Astrocyte (in vitro differentiated cells and primary cell): ENCODE results near the gene OTUB1. TPM values are rescaled to one million over a fixed set of nuclear protein-coding genes. Genes with fewer than 3 reads are reported as not detected.

Source experiments
- DNase-seq: peaks from one replicate; pipeline ENCODE4 v3.0.0-alpha.2; 2010; ENCODE audit warnings: low read depth
- FAIRE-seq: peaks from 2 replicates; lab custom pipeline; 2011; peaks lifted over from hg19 to GRCh38; lab: Jason Lieb, UNC
- H2AFZ ChIP-seq: 2 replicates; pipeline ENCODE4 v1.6.0; 2012; ENCODE audit warnings: low read depth, low read length, inconsistent platforms
- H3K27ac ChIP-seq: 2 replicates; pipeline ENCODE4 v1.5.1; 2011; ENCODE audit warnings: low read depth, low read length, inconsistent platforms
- H3K27me3 ChIP-seq: 2 replicates; pipeline ENCODE4 v1.6.0; 2011; ENCODE audit warnings: low read length, inconsistent platforms; ENCODE audit not compliant: insufficient read depth
- H3K36me3 ChIP-seq: 2 replicates; pipeline ENCODE4 v1.5.1; 2011; ENCODE audit warnings: low read length, inconsistent platforms; ENCODE audit not compliant: insufficient read depth
- H3K4me1 ChIP-seq: 2 replicates; pipeline ENCODE4 v1.5.1; 2011; ENCODE audit warnings: low read length, inconsistent platforms; ENCODE audit not compliant: insufficient read depth
- H3K4me2 ChIP-seq: 2 replicates; pipeline ENCODE4 v1.6.0; 2012; ENCODE audit warnings: low read length, inconsistent platforms
- H3K4me3 ChIP-seq: 2 replicates; pipeline ENCODE4 v1.5.1; 2011; ENCODE audit warnings: low read depth, mild to moderate bottlenecking, low read length, inconsistent platforms; ENCODE audit not compliant: insufficient read depth
- H3K79me2 ChIP-seq: 2 replicates; pipeline ENCODE4 v1.6.0; 2012; ENCODE audit warnings: mild to moderate bottlenecking, low read length, inconsistent platforms; ENCODE audit not compliant: insufficient read depth
- H3K9ac ChIP-seq: 2 replicates; pipeline ENCODE4 v1.6.0; 2012; ENCODE audit warnings: mild to moderate bottlenecking, low read length, inconsistent platforms
- H3K9me3 ChIP-seq: 2 replicates; pipeline ENCODE4 v1.5.1; 2012; ENCODE audit warnings: low read depth, mild to moderate bottlenecking, low read length, inconsistent platforms; ENCODE audit not compliant: insufficient read depth
- H4K20me1 ChIP-seq: 2 replicates; pipeline ENCODE4 v1.6.0; 2012; ENCODE audit warnings: low read length, inconsistent platforms; ENCODE audit not compliant: insufficient read depth
- H3K27ac Mint-ChIP-seq: one replicate; pipeline ENCODE4 v1.8.0; 2021; ENCODE audit warnings: mild to moderate bottlenecking, mixed read lengths; ENCODE audit not compliant: unreplicated experiment
- H3K27me3 Mint-ChIP-seq: one replicate; pipeline ENCODE4 v1.8.0; 2021; ENCODE audit warnings: low read depth, mixed read lengths; ENCODE audit not compliant: unreplicated experiment
- H3K36me3 Mint-ChIP-seq: one replicate; pipeline ENCODE4 v1.8.0; 2021; ENCODE audit warnings: low read depth, mixed read lengths; ENCODE audit not compliant: unreplicated experiment
- H3K4me1 Mint-ChIP-seq: one replicate; pipeline ENCODE4 v1.8.0; 2021; ENCODE audit warnings: low read depth, mixed read lengths; ENCODE audit not compliant: unreplicated experiment
- H3K4me3 Mint-ChIP-seq: one replicate; pipeline ENCODE4 v1.8.0; 2021; ENCODE audit warnings: mild to moderate bottlenecking, moderate library complexity, mixed read lengths; ENCODE audit not compliant: unreplicated experiment
- H3K9me3 Mint-ChIP-seq: one replicate; pipeline ENCODE4 v1.8.0; 2021; ENCODE audit warnings: mild to moderate bottlenecking, mixed read lengths; ENCODE audit not compliant: unreplicated experiment
- EZH2 ChIP-seq: IDR thresholded peaks from 2 replicates; pipeline ENCODE4 v1.6.1; 2012; ENCODE audit warnings: mild to moderate bottlenecking, low read length, inconsistent platforms; ENCODE audit not compliant: insufficient read depth
- total RNA-seq: library from RNA; stranded (reverse); gene quantifications from 2 replicates; pipeline ENCODE4 v1.2.1, GENCODE V29; 2021
- TF ChIP-seq, protein P1 (sequence below): IDR thresholded peaks from 2 replicates; pipeline ENCODE4 v1.5.1; 2011; ENCODE audit warnings: low read depth, mild to moderate bottlenecking, inconsistent platforms, low read length, moderate library complexity; ENCODE audit not compliant: insufficient read depth

The OTUB1 gene
- total RNA-seq, 1 donor from 2014 or later, result 78.5 TPM

DNA sequence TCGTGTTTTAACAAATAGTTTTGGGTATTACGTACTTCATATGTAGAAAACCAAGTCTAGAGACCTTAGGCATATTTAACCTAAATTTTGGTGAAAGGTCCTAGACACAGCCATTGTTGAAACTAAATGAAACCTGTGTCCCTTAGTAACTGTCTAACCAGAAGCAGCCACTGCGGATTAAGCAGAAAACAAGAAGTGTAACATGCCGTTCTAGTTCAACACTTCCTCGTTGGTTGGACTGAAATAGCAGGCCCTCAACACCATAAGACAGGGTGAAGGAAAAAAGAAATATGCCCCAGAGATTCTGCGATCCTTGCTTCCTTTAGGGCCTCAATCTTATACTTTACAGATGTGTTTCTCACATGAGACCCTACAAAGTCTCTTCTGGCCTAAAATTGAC lies 45.5 kb upstream of the OTUB1 start:
- Histone ChIP-seq H3K79me2 (peaks cover 55% of the 10 kb centered on the region), H3K27ac (no peak overlapping the region), H3K4me2 (no peak overlapping the region), H3K9ac (no peak overlapping the region), H3K4me1 (no peaks in the 10 kb centered on the region), H3K27me3 (no peaks in the 10 kb centered on the region), H3K36me3 (no peaks in the 10 kb centered on the region), H3K4me3 (no peak overlapping the region), H2AFZ (no peak overlapping the region), H3K9me3 (no peaks in the 10 kb centered on the region), H4K20me1 (peaks cover 31% of the 10 kb centered on the region)
- no peak for FAIRE-seq
- H3K4me3 Mint-ChIP-seq, result peak overlapping the region; percentile 58
- no peaks in the 10 kb centered on the region for H3K4me1 Mint-ChIP-seq
- no peaks in the 10 kb centered on the region for H3K27me3 Mint-ChIP-seq
- no peak for DNase-seq
- no peaks in the 10 kb centered on the region for H3K9me3 Mint-ChIP-seq
- TF ChIP-seq, protein P1, sequence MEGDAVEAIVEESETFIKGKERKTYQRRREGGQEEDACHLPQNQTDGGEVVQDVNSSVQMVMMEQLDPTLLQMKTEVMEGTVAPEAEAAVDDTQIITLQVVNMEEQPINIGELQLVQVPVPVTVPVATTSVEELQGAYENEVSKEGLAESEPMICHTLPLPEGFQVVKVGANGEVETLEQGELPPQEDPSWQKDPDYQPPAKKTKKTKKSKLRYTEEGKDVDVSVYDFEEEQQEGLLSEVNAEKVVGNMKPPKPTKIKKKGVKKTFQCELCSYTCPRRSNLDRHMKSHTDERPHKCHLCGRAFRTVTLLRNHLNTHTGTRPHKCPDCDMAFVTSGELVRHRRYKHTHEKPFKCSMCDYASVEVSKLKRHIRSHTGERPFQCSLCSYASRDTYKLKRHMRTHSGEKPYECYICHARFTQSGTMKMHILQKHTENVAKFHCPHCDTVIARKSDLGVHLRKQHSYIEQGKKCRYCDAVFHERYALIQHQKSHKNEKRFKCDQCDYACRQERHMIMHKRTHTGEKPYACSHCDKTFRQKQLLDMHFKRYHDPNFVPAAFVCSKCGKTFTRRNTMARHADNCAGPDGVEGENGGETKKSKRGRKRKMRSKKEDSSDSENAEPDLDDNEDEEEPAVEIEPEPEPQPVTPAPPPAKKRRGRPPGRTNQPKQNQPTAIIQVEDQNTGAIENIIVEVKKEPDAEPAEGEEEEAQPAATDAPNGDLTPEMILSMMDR, result no peak
- no peak for TF ChIP-seq EZH2
- H3K36me3 Mint-ChIP-seq, result peaks cover 2% of the 10 kb centered on the region
- H3K27ac Mint-ChIP-seq, result no peak overlapping the region

DNA sequence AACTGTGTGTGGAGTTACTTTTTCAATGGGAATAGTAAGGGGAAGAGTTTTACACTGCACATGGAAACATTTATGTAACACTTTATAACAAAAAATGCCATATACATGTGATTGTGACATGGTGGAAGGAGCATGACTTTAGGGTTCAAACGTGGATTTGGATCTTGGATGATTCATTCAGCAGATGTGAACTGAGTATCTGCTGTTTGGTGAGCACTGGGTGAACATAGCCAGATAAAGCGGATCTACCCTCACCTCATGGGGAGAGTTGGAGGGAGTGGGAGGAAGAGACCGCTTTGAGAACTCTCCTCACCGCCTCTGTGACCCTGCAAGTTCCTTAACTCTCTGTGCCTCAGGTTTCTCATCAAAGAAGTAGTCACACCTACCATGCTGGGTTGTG lies 44.3 kb upstream of the OTUB1 start:
- Histone ChIP-seq H4K20me1 (peaks cover 36% of the 10 kb centered on the region), H3K4me3 (no peak overlapping the region), H3K9me3 (no peaks in the 10 kb centered on the region), H3K4me1 (no peaks in the 10 kb centered on the region), H3K9ac (no peak overlapping the region), H3K36me3 (peaks cover 2% of the 10 kb centered on the region), H2AFZ (no peak overlapping the region), H3K27ac (no peak overlapping the region), H3K4me2 (no peak overlapping the region), H3K79me2 (peaks cover 55% of the 10 kb centered on the region), H3K27me3 (no peaks in the 10 kb centered on the region)
- Mint-ChIP-seq H3K4me1 (no peaks in the 10 kb centered on the region), H3K4me3 (no peak overlapping the region), H3K9me3 (no peaks in the 10 kb centered on the region), H3K27ac (no peak overlapping the region), H3K27me3 (no peaks in the 10 kb centered on the region), H3K36me3 (peaks cover 2% of the 10 kb centered on the region)
- no peak for FAIRE-seq
- no peak for DNase-seq
- TF ChIP-seq EZH2, result no peak
- TF ChIP-seq, protein P1, result no peak

DNA sequence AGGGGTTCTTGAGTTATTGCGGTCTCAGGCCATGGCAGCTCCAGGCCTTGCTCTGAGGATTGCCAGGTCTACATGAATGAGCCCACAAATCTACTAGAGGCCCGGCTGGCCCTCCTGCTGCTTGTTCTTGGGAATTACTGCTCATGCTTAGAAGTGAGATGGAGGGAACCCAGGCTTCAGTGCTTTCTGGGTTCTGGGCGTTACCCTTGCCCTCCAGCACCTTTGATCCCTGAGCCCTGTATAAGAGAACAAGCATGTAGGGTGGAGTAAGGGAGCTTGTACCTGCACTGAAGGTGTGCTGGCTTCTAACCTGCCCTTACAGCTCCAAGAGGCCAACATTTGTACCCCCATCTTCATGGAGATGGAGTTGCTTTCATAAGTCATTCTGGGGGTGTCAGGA lies 43.4 kb upstream of the OTUB1 start:
- Histone ChIP-seq H3K79me2 (peaks cover 55% of the 10 kb centered on the region), H3K9me3 (no peaks in the 10 kb centered on the region), H3K4me2 (no peak overlapping the region), H3K4me1 (no peaks in the 10 kb centered on the region), H3K4me3 (no peak overlapping the region), H3K36me3 (peaks cover 2% of the 10 kb centered on the region), H3K27me3 (no peaks in the 10 kb centered on the region), H4K20me1 (peaks cover 36% of the 10 kb centered on the region), H3K9ac (no peak overlapping the region), H3K27ac (no peak overlapping the region), H2AFZ (no peak overlapping the region)
- H3K4me3 Mint-ChIP-seq, result no peak overlapping the region
- FAIRE-seq (no peak), DNase-seq (no peak)
- H3K27ac Mint-ChIP-seq, result no peak overlapping the region
- peaks cover 2% of the 10 kb centered on the region for H3K36me3 Mint-ChIP-seq
- no peaks in the 10 kb centered on the region for H3K27me3 Mint-ChIP-seq
- no peaks in the 10 kb centered on the region for H3K9me3 Mint-ChIP-seq
- H3K4me1 Mint-ChIP-seq, result no peaks in the 10 kb centered on the region
- no peak for TF ChIP-seq EZH2
- TF ChIP-seq, protein P1, result no peak
